ENCODE data around the gene FAM177A1.
"Not testable (repeated sequence)": the region's sequence is repeated elsewhere in the genome, so short reads cannot be mapped to it uniquely, and the experiment has no call there.

DNA sequence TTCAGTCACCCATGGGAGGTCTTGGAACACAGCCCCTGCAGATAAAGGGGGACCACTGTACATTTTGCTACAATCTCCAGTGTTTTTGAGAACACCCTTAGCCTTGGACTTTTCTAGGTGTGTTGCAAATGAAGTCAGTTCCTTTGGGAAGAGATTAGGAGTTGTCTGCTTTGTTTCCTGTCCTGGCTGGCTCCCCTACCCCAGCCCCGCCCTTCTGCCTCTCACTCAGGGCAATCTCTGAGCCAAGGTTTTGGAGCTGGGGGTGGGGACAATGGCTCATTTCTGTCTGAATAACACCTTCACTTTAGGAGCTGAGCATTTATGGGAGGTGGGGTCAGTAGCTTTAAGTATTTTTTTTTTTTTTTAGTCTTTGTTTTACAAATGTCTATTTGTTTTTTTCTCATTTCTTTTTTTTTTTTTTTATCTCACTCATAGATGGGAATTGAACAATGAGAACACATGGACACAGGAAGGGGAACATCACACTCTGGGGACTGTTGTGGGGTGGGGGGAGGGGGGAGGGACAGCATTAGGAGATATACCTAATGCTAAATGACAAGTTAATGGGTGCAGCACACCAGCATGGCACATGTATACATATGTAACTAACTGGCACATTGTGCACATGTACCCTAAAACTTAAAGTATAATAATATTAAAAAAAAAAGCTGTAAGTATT is 15.2 kb downstream of the FAM177A1 start:
- TF ChIP-seq, protein P1, sequence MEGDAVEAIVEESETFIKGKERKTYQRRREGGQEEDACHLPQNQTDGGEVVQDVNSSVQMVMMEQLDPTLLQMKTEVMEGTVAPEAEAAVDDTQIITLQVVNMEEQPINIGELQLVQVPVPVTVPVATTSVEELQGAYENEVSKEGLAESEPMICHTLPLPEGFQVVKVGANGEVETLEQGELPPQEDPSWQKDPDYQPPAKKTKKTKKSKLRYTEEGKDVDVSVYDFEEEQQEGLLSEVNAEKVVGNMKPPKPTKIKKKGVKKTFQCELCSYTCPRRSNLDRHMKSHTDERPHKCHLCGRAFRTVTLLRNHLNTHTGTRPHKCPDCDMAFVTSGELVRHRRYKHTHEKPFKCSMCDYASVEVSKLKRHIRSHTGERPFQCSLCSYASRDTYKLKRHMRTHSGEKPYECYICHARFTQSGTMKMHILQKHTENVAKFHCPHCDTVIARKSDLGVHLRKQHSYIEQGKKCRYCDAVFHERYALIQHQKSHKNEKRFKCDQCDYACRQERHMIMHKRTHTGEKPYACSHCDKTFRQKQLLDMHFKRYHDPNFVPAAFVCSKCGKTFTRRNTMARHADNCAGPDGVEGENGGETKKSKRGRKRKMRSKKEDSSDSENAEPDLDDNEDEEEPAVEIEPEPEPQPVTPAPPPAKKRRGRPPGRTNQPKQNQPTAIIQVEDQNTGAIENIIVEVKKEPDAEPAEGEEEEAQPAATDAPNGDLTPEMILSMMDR (IDR thresholded peaks at IDR 0.05) = not testable (repeated sequence)
- TF ChIP-seq EP300, POLR2A (IDR thresholded peaks at IDR 0.05): not testable (repeated sequence)
